ENCODE results near the gene CHRND.
A peak's percentile ranks its signal among the peaks of the same experiment; 100 is the strongest.

CHRND gene

DNA sequence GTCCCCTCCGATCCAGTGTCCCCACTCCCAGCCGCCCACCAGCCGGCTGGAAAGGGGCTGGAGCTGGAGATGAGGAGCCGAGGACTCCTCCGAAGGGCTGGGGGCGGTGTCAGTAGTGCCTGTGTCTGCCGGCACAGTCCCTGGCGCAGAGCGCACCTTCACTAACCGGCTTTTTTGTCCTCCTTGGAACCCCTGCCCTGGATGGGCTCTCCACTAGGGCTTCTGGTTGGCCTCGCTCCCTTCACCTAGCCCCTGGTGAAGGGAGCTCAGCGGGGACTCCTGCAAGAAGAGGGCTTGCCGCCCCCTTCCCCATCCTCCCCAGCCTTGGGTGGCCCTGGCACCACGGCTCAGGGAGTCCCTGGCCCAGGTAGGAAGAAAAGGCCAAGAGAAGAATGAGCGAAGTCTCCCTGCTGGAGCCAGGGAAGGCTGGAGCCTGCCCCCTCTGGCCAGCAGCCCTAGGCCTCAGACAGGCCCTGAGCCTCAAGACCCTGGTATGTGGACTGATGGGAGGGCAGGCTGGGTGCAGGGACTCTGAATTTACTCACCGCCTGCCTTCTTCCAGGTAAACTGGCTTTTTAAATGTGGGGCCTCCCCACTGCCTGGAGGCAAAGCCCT is 37.8 kb upstream of the CHRND start:
- no peak for DNase-seq

DNA sequence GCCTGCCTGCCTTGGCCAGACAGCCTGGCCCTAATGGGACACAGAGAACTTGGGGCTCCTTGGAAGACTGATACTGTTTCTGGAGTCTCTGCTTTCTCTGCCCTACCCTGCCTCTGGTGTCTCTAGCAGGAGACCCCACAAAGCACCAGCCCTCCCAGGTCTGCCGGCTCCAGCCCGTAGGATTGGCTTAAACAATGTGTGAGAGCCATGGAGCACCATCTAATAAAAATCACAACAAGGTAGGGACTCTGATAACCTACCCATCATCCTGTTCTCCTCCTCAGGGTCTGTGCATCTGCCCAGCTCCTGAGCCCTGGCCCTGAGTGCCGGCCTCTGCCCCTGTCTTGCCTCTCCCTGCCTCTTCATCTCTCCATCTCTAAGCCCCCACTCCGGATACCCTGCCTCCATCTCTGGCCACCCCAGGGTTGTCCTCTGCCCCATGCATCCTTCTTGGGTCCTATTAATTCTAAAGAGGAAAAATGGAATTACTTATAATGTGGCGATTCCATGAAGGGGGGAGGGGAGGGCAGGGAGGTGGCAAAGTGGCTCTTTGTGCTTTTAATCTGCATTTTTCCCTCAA is 37.1 kb upstream of the CHRND start:
- no peak for DNase-seq

DNA sequence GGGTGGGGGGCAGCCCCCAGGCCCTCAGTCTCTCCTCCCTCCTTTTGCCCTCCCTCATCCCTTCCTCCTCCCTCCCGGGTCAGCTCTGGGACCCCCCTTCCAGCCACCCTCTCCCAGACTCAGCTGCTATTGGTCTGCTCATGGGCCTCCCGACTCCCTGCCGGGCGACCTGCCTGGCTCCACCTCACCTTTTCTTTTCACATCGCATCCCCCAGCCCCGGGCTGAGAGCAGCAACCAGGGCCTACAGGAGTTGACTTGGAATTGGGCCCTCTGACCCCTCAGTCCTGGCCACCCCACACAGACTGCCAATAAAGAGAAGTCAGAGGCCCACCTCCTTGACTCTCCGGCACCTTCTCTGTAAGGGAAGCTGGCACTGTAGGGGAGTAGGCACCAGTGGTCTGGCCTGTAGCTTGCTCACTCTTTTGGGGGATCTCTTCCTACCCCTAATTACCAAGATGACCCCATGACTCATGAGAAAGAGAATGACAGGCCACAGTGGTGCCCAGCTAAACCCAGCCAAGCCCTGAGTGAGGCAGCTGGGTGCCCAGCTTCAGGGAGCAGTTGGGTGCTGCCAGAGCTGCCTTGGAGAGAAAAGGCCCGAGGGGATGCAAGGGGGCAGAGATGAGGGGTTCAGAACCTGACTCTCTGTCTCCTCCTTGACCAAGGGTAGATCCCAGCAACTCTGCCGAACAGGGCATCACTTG is 36.3 kb upstream of the CHRND start:
- no peak for DNase-seq

DNA sequence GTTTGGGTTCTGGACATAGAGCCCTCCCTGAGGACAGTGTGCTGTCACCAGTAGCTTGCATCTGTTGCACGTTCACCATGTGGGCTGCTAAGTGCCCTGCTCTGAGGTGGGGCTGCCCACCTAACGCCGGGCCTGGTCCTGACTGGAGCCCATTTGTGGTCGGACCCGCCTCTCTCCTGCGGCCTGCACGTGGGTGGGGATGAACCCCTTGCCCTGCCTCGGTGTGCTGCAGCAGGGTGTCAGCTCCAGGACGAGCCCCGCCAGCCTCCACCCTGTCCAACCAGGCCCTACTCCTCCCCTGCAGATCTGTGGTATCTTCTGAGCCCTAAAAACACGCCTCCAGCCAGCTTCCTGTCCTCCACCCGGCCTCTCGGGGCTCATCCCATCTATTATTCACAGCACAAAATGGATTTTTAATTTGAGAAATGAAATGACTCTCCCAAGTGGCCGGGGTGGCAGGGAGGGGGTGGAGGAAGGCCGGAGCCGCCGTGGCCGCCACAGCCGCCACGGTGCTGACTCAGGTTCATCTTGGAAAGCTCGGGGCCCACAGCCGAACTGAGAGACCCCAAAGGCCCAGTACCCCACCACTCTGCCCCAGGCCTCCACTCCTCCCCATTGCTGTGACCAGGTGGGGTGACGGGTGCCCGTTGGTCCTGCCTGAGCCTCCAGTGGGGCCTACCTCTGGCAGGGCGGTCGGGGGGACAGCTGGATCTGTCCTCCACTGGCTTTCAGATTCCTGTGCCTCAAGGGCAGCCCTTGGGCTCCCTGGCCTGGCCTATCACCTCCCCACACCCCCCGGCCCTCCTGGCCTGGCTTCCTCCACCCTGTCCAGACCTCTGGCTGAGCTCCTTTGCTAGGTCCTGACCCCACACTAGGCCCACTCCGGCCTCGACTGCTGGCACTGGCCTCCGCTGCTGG is 35.5 kb upstream of the CHRND start:
- DNase-seq = no peak

DNA sequence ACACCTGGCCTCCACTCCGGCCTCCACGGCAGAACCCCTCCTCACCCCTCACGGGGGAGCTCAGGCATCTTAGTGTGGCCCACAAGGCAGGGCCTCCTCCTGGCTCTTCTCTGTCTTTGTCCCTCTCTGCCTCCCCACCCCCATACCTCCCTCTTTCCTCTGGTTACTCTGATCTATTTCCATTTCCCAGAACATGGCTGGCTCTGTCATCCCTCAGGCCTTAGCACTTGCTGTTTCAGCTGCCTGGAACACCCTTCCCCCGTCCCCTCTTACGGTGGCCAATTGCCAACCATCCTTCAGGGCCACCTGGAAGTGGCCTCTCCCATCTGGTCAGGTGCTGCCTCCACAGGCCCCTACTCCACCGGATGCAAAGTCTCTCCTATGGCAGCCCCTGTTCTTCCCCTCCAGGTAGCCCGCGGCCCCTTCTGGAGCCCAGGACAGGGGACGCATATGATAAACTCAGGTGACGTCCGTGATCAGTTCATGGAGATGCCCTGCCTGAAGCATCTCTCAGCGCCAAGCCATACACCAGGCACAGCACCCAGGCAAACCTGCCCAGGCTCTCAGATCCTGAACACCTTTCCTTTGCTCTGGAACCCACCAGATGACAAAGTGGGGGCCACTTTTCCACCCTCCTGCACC is 34.7 kb upstream of the CHRND start:
- no peak for DNase-seq

DNA sequence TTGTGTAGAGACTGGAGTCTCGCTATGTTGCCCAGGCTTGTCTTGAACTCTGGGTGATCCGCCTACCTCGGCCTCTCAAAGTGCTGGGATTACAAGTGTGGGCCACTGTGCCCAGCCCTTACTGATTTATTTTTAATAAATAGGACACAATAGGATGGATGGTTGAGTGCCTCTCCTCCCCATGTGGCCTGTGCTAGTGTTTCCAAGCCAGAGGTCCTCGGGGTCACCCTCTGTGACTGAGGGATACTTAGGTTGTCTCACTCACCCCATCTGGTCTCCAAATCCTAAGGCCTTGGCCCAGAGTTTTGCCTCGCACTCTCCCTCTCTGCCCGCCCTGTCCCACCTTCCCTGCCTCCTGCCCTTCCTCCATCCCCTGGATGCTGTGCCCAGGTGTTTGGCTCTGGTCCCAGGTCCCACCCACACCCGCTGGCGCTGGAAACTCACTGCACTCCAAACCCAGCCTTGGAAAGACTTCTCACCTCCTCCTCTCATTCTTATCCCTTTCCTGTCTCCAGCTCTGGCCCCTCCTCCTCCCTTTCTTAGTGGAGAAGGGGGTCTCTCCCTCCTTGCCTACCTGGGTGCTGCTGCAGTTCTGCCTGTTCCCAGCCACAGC is 33.6 kb upstream of the CHRND start:
- DNase-seq = no peak

DNA sequence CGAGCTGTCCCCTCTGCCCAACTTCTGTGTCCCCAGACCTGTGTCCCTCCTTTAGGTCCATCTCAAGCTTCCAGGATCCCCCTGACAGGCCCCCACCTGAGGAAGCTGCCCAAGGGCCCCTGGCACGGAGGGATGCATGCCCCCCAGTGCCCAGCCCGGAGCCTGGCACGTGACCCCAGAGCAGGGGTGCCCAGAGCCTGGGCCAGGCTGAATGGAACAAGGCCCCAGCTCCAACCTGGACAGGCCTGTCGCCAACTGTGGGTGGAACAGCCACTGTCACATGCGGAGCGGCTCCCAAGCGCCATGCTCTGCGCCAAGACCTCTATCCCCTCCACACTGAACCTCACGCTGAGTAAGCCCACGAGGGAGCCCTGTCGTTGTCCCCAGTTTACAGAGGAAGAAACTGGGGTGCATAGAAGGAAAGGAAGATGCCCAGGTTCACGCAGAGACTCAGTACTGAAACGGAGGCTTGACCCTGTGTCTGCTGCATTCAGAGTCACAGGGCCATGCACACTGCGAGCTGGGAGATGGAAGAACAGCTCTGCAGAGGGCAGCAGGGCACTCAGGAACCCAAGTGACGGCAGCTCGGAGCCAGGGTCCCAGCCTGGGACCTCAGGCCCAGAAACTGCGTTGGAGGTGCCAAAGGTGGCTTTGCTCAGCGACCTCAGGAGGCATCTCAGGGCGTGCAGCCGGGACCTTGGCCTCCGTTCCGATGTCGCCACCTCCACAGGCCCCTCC is 32.8 kb upstream of the CHRND start:
- DNase-seq = no peak

DNA sequence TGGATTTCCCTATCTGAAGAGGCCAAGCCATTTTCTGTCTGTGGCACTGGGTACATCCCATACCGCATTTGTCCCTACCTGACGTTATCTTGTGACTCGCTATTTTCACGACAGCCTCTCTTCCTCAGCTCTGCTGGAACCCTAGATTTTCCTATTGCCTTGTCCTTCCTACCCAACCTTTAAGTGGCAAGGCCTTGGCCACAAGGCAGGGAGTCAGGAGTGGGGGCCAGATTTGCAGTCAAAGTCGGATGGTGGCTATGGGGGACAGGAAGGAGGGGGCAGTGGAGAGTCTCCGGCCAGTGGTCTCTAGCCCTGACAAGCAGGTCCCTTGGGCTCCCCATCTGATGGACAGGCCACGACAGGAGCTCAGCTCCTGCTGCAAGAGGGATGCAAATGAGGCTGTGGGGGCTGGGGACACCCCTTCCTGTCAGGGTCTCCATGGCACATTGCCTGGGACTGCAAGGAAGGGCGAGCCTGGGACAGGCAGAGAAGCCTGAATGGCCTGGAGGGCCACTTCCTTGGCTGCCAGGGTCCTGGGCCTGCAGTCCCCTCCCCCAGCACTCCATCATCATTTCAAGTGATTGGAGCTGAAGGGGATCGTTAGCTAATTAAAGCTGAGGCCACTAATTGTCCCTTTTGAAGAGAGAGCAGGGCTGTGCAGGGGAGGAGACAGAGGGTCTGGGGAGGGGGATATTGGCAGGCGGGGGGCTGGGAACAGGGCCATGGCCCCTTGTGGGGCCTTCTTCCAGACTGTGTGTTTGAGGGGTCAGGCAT is 32.1 kb upstream of the CHRND start:
- DNase-seq = no peak

DNA sequence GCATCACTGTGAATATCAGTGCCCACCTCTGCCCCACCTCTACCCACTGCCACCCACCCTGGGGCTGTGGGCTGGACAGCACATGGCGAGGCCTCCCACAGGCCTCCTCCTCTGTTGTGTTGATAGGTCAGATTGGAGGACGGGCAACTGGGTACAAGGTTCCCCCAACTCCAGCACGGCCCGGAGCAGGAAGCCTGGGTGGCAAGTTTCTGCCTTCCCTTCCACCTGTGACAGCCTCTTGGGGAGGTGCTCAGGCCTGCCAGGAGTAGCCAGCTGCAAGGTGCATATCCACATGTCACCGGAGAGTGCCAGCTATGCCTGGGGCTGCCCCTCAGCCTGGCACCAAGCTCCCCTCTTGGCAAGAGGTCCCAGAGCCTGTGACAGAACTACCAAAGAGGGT is 31.4 kb upstream of the CHRND start:
- no peak for DNase-seq

DNA sequence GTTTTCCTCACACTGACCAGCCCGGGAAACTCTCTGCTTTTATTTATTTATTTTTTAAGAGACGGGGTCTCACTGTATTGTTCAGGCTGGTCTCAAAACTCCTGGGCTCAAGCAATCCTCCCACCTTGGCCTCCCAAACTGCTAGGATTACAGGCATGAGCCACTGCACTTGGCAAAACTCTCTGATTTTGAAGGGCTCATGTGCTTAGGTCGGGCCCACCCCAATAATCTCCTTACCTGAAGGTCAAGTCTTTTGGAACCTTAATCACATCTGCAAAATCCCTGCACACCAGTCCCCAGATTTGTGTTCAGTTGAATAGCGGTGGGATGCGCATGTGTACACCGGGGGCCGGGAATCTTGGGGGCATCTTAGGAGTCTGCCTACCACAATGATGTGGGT is 30.7 kb upstream of the CHRND start:
- DNase-seq = no peak

DNA sequence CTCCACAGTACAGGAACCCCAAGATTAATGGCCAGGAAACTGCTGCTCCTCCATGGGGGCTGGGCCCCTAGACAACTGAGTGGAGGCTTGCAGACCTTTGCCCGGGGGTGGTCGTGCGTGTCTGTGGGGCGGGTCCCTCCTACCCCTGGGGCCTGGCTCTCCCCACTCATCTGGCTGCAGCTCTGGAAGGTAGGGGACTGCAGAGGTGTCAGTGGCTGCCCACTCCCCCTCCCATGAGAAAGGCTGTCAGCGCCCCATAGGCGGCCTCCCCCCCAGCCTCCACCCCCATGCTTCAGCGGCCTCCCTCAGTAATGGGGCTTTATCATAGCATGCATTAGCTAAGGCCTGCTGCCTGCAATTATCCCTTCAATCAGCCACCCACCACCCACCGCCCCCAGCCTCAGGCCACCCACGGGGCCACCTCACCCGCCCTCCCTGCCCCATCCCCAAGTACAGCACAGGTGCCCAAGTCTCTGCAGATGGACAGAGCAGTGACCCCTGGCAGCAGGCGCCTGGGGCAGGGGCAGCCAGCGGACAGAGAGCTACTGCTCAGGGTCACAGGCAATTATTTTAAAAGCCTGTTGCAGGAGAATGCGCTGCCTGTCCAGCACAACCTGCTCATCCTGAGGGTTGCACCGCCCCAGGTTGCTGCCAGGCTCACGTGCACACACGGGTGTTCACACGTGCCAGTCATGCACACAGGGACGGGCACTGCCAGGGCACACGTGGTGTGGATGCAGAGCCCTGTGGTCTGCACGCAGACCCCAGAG is 29.3 kb upstream of the CHRND start:
- no peak for DNase-seq

DNA sequence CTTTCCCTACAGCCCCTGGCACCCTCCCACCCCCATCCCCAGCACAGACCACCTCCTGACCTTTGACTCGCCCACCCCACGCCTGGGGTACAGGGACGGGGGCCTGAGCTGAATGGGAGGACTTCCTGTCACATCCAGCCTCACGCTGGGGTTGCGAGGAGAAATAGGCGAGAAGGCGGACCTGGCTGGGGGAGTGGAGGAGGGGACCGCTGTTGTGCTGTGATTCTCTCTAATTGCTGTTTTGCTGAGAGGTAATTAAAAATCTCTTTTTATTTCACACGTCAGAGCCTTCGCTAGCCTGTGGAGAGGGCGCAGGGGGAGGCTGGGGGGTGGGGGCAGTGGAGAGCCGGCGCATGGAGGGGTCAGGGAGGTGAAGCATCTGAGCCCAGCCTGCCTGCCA is 28.6 kb upstream of the CHRND start:
- no peak for DNase-seq

DNA sequence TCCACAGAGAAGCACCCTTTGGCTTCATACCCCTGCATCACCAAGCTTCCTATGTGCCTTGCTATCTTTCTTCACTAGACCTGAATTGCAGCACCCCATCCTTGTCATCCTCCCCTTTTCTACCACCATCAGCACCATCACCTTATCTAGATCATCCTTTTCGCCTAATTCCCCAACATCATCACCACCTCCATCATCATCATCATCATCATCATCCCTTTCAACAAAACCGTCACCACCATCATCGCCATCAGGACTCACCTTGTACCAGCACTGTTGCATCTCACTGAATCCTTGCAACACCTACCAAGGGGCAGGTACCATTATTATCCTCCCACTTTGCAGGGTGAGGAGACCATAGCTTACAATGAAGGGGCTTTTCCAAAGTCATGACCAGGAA is 27.5 kb upstream of the CHRND start:
- DNase-seq = no peak

DNA sequence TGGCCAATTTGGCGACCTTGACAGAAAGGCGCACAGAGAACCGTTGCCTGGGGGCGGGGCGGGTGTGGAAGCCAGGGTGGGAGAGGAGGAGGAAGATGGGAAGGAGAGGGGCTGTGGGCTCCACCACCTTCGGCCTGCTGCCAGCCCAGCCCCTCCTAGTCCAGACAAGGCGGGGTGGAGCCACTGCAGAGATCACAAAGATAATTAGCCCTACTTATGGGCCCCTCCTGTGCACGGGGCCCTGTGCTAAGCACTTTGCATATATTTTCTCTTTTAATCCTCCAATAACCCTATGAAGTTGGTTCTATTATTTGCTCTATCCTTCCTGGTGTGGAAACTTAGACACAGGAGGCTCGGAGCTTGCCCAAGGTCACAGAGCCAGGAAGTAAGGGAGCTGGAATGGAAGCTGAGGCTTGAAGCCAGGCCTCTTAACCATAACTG is 24.6 kb upstream of the CHRND start:
- no peak for DNase-seq

DNA sequence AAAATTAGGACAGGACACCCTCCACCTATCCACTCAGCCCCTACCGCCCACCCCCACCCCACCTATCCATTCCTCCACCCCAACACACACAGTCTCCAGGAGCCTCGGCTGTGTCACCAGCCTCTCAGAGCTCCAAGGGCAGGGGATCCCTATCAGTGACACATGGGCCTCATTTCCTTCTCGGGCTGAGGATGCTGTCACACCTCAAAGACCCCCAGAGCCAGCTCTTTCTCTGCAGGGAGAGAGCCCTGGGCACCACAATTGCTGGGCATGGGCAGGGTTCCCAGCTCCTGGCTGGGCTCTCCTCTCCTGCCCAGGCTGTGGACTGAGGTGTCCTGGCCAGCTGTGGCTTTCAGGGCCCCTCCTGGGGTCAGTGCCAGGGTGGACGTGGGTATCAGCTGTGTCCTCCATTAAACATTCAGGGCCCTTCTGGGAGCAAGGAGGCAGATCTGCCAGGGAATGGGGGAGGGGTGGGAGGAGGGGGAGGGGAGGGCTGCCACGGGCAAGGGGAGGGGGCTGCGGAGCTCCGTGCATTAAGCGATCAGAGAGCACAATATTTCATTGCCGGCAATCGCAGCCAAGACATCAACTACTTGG is 24.1 kb upstream of the CHRND start:
- DNase-seq = no peak

DNA sequence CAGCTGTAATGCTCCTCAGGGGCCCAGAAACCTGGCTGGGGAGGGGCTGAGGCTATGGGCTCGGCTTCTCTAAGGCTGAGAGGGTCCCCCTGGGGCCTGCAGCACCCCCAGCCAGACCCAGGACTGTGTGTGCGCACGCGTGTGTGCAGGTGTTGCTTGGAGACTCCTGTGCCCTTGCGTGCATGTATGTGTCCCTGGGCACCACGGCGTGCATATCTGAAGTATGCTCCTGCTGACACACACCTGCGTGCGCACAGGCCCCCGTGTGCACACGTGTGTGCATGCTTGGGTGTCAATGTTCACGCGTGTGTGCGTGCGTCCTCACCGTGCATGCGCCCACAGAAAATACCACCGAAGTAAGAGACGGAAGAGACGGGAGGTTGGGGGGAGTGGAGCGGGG is 23.4 kb upstream of the CHRND start:
- peak in 1 of 2 experiments; percentile 39 for DNase-seq

DNA sequence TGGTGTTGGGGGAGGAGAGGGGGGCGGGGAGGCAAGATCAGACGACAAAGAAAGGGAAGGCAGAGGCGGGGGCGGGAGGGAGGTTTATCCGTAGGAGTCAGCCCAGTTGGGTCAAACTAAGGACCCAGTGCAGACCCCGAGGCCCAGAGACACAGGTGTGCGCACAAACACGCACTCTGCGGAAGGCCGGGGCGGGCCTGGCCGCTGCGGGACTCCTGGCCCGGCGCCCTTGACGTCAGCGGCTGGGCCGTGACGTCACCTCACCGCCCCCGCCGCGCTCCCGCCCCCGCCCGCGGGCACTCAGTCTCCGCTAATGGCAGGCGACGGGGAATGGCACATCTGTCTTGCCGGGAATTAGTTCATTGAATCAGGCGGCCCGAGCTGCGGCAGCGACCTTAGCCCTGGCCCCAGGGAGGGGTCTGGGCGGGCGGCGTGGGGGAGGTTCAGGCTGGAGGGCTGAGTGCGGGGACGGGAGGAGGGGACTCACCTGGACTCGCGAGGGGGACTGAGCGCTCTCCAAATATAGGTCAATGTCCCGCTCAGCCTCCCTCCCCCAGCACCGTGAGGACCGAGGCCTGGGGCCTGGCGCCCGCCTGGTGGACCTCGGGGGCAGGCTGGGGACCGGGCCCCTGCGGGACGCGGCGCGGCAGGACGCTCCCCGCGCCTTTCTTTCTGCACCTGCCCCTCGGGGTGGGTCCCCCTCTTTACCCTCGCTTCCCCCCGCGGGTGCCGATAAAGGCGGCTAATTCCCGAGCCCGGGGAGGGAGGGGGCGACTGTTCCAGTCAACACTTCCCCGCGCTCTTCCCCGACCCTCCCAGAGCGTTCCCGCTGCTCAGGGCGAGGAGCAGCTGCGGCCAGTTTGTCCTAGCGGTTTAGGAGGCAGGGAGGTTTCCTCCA is 22.8 kb upstream of the CHRND start:
- DNase-seq = peak; percentile 43 to 56

DNA sequence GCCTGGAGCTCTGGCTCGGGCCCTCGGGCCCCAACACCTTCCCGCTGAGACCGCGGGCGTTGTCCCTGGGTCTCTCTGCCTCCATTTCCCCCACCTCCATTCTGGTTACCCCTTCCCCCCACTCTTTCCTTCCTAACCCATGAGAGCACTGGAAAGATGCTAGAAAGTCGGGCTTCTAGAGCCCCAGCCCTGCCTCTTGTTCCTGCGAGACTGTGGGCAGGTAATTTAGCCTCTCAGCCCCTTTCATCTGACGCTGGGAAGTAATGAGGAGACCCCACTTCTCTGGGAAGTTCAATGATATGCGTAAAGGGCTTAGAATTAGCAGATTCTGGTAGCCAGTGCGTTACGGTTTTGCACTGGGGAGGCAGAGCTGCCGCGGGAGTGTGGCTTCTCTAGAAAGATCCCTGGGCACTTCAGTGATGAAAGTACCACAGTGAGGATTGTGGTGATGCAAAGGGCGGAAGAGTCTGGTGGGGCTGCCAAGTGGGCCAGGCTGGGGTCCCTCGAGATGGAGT is 22.1 kb upstream of the CHRND start:
- no peak for DNase-seq

Measured in stimulated activated CD4-positive, alpha-beta T cell treated with anti-CD3 and anti-CD28 coated beads, Interleukin-4, amount 100 ng/mL, for 4 hours (primary cell).